HepG2 (cell line): Measurements from ENCODE around the gene MRPL48. TPM values are rescaled to one million over a fixed set of nuclear protein-coding genes. Genes with fewer than 3 reads are reported as not detected.
A peak's percentile ranks its signal among the peaks of the same experiment; 100 is the strongest.

Experiments used
- ATF2 ChIP-seq: sonication (generic); formaldehyde crosslinking; IDR thresholded peaks from 2 replicates; pipeline ENCODE4 v1.4.0; 2020; ENCODE audit warnings: missing genetic modification reagents
- ATRX ChIP-seq: sonication (generic); formaldehyde crosslinking; IDR thresholded peaks from 2 replicates; pipeline ENCODE4 v1.4.0; 2020; ENCODE audit warnings: missing genetic modification reagents, borderline replicate concordance
- CENPX ChIP-seq: sonication (generic); formaldehyde crosslinking; IDR thresholded peaks from 2 replicates; pipeline ENCODE4 v1.9.0; 2021; ENCODE audit warnings: mild to moderate bottlenecking, missing genetic modification reagents, moderate library complexity
- E2F2 ChIP-seq: sonication (generic); formaldehyde crosslinking; IDR thresholded peaks from 2 replicates; pipeline ENCODE4 v1.4.0; 2020; ENCODE audit warnings: missing genetic modification reagents, borderline replicate concordance
- MAF1 ChIP-seq: sonication (generic); formaldehyde crosslinking; IDR thresholded peaks from 2 replicates; pipeline ENCODE4 v1.5.0; 2020; ENCODE audit warnings: missing genetic modification reagents, borderline replicate concordance
- MEIS2 ChIP-seq: sonication (generic); formaldehyde crosslinking; IDR thresholded peaks from 2 replicates; pipeline ENCODE4 v1.9.0; 2021; ENCODE audit warnings: mild to moderate bottlenecking, missing genetic modification reagents
- NAIF1 ChIP-seq: sonication (generic); formaldehyde crosslinking; IDR thresholded peaks from 2 replicates; pipeline ENCODE4 v1.5.0; 2020; ENCODE audit warnings: mild to moderate bottlenecking, missing genetic modification reagents, borderline replicate concordance
- ONECUT2 ChIP-seq: sonication (generic); formaldehyde crosslinking; IDR thresholded peaks from 2 replicates; pipeline ENCODE4 v1.4.0; 2020; ENCODE audit warnings: missing genetic modification reagents
- POGZ ChIP-seq: sonication (generic); formaldehyde crosslinking; IDR thresholded peaks from 2 replicates; pipeline ENCODE4 v1.4.0; 2020; ENCODE audit warnings: mild to moderate bottlenecking, missing genetic modification reagents
- PTBP1 ChIP-seq: fragments of 200-400 bp; formaldehyde crosslinking; IDR thresholded peaks from 2 replicates; pipeline ENCODE4 v1.6.1; 2018; ENCODE audit warnings: low read length, low read depth; ENCODE audit not compliant: poor library complexity, severe bottlenecking
- SPEN ChIP-seq: sonication (generic); formaldehyde crosslinking; IDR thresholded peaks from 2 replicates; pipeline ENCODE4 v1.5.1; 2020; ENCODE audit warnings: low read depth, mild to moderate bottlenecking, missing genetic modification reagents
- ZNF383 ChIP-seq: sonication (generic); formaldehyde crosslinking; IDR thresholded peaks from 2 replicates; pipeline ENCODE4 v1.4.0; 2020; ENCODE audit warnings: missing genetic modification reagents, mild to moderate bottlenecking, borderline replicate concordance
- ZNF607 ChIP-seq: sonication (generic); formaldehyde crosslinking; IDR thresholded peaks from 2 replicates; pipeline ENCODE4 v1.5.1; 2020; ENCODE audit warnings: missing genetic modification reagents, mild to moderate bottlenecking, borderline replicate concordance
- ZNF713 ChIP-seq: sonication (generic); formaldehyde crosslinking; IDR thresholded peaks from 2 replicates; pipeline ENCODE4 v1.4.0; 2020; ENCODE audit warnings: mild to moderate bottlenecking, missing genetic modification reagents
- ZSCAN22 ChIP-seq: sonication (generic); formaldehyde crosslinking; IDR thresholded peaks from 2 replicates; pipeline ENCODE4 v1.4.0; 2020; ENCODE audit warnings: mild to moderate bottlenecking, missing genetic modification reagents
- polyA plus RNA-seq, 8 experiments: library from polyadenylated mRNA; depleted of rRNA in 3 of 8; stranded (reverse) in 7 of 8; unstranded in 1 of 8; fragments of >200 nt; fragmentation: Illumina TruSeq in 4 of 8; extraction: Trizol in 4 of 8; gene quantifications; 2 replicates each; pipeline versions ENCODE4 v1.2.1 to v1.2.3, GENCODE V29; 2011 to 2016; ENCODE audit warnings: low read depth in 4 of 8, missing spikeins in 1 of 8, mixed read lengths in 1 of 8; ENCODE audit not compliant: insufficient read depth in 1 of 8
- total RNA-seq, 5 experiments: library from RNA; depleted of rRNA; stranded (reverse); fragments of >200 nt; fragmentation: Illumina TruSeq; extraction: Trizol; gene quantifications; 2 replicates each; pipeline ENCODE4 v1.2.3, GENCODE V29; 2016; ENCODE audit warnings: low read depth in 1 of 5
- TF ChIP-seq, protein P1 (sequence below): IDR thresholded peaks from 2 replicates; pipeline ENCODE4 v1.6.1; 2016; ENCODE audit warnings: mild to moderate bottlenecking
- TF ChIP-seq, protein P2 (sequence below): IDR thresholded peaks from 2 replicates; pipeline ENCODE4 v1.6.1; 2016; ENCODE audit warnings: low read depth, borderline replicate concordance
- TF ChIP-seq, protein P3 (sequence below): sonication (generic); formaldehyde crosslinking; IDR thresholded peaks from 2 replicates; pipeline ENCODE4 v1.4.0; 2020; ENCODE audit warnings: missing genetic modification reagents

Gene MRPL48
- total and polyA plus RNA-seq, 2 of the 13 experiments (the other 11 are each of a cell fraction or from before 2014, with no cell fraction given): 61.2 to 67.9 TPM

DNA sequence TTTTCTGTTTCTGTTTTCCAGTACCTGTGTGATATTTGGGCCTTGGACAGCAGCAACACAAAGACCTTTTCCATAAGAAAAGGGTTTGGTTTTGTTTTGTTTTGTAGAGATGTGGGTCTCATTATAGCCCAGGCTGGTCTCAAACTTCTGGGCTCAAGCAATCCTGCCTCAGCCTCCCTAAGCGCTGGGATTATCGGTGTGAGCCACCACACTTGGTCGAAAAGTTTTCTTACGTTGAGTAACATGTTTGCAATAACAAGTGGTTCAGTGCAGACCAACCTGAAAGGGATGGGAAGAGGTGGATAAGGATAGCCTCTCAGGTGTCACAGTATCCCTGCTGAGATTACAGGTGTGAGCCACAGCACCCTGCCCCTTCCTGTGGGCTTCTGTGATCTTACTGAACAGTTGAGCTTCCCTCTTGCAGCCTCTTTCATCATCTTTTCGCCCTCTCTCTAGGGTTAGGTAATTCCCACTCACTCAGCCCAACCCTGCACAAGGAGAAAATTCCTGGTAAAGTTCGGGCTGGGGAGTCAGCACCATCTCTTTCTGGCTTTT lies 3.5 kb upstream of the MRPL48 start (continued):
- TF ChIP-seq CENPX (CRISPR knock-in tag) (no peak), E2F2 (no peak), MAF1 (CRISPR knock-in tag) (no peak), ATRX (CRISPR knock-in tag) (no peak), ZNF383 (CRISPR knock-in tag) (no peak), POGZ (CRISPR knock-in tag) (no peak), ATF2 (CRISPR knock-in tag) (peak; percentile 69), ZSCAN22 (CRISPR knock-in tag) (no peak), ZNF607 (CRISPR knock-in tag) (no peak), MEIS2 (CRISPR knock-in tag) (no peak), NAIF1 (no peak), ZNF713 (CRISPR knock-in tag) (0 out of 2 replicates have a peak, but pooled peaks have one; percentile 32), PTBP1 (no peak), SPEN (CRISPR knock-in tag) (peak; percentile 45; the same call in 1 of the 2 replicates), ONECUT2 (CRISPR knock-in tag) (no peak)
- TF ChIP-seq, protein P1, sequence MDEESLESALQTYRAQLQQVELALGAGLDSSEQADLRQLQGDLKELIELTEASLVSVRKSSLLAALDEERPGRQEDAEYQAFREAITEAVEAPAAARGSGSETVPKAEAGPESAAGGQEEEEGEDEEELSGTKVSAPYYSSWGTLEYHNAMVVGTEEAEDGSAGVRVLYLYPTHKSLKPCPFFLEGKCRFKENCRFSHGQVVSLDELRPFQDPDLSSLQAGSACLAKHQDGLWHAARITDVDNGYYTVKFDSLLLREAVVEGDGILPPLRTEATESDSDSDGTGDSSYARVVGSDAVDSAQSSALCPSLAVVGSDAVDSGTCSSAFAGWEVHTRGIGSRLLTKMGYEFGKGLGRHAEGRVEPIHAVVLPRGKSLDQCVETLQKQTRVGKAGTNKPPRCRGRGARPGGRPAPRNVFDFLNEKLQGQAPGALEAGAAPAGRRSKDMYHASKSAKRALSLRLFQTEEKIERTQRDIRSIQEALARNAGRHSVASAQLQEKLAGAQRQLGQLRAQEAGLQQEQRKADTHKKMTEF (CRISPR knock-in tag): no peak
- TF ChIP-seq, protein P2, sequence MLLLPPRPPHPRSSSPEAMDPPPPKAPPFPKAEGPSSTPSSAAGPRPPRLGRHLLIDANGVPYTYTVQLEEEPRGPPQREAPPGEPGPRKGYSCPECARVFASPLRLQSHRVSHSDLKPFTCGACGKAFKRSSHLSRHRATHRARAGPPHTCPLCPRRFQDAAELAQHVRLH (CRISPR knock-in tag): 0 out of 2 replicates have a peak, but pooled peaks have one; percentile 49
- TF ChIP-seq, protein P3, sequence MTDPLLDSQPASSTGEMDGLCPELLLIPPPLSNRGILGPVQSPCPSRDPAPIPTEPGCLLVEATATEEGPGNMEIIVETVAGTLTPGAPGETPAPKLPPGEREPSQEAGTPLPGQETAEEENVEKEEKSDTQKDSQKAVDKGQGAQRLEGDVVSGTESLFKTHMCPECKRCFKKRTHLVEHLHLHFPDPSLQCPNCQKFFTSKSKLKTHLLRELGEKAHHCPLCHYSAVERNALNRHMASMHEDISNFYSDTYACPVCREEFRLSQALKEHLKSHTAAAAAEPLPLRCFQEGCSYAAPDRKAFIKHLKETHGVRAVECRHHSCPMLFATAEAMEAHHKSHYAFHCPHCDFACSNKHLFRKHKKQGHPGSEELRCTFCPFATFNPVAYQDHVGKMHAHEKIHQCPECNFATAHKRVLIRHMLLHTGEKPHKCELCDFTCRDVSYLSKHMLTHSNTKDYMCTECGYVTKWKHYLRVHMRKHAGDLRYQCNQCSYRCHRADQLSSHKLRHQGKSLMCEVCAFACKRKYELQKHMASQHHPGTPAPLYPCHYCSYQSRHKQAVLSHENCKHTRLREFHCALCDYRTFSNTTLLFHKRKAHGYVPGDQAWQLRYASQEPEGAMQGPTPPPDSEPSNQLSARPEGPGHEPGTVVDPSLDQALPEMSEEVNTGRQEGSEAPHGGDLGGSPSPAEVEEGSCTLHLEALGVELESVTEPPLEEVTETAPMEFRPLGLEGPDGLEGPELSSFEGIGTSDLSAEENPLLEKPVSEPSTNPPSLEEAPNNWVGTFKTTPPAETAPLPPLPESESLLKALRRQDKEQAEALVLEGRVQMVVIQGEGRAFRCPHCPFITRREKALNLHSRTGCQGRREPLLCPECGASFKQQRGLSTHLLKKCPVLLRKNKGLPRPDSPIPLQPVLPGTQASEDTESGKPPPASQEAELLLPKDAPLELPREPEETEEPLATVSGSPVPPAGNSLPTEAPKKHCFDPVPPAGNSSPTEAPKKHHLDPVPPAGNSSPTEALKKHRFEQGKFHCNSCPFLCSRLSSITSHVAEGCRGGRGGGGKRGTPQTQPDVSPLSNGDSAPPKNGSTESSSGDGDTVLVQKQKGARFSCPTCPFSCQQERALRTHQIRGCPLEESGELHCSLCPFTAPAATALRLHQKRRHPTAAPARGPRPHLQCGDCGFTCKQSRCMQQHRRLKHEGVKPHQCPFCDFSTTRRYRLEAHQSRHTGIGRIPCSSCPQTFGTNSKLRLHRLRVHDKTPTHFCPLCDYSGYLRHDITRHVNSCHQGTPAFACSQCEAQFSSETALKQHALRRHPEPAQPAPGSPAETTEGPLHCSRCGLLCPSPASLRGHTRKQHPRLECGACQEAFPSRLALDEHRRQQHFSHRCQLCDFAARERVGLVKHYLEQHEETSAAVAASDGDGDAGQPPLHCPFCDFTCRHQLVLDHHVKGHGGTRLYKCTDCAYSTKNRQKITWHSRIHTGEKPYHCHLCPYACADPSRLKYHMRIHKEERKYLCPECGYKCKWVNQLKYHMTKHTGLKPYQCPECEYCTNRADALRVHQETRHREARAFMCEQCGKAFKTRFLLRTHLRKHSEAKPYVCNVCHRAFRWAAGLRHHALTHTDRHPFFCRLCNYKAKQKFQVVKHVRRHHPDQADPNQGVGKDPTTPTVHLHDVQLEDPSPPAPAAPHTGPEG (CRISPR knock-in tag): no peak
